ENCODE results near the gene PKP3.

Gene PKP3

GRCh38 chr11:363948-364761, 29.9 kb upstream of the PKP3 start:
- DNase-seq (ENCODE audit: low read depth, low spot score), result no peak

- no peak for DNase-seq (ENCODE audit: low read depth, low spot score)
These were observed 28.9 kb upstream of the PKP3 start for GRCh38 chr11:364991-365725.

- no peak for DNase-seq (ENCODE audit: low read depth, low spot score)
These were observed 28.2 kb upstream of the PKP3 start for GRCh38 chr11:365831-366230.

- DNase-seq (ENCODE audit: low read depth, low spot score), result no peak
These were observed 26.0 kb upstream of the PKP3 start for GRCh38 chr11:367956-368413.

GRCh38 chr11:368414-369335, 25.3 kb upstream of the PKP3 start:
- DNase-seq (ENCODE audit: low read depth, low spot score), result peak; percentile 68

- DNase-seq (ENCODE audit: low read depth, low spot score), result no peak
These were observed 24.5 kb upstream of the PKP3 start, which contains the start of gene B4GALNT4 for GRCh38 chr11:369336-370018. TSS of gene B4GALNT4 (plus strand) at chr11:369499. CDS start at chr11:369804, 305 bp downstream.

- DNase-seq (ENCODE audit: low read depth, low spot score), result no peak
These were observed 23.7 kb upstream of the PKP3 start for GRCh38 chr11:370070-370941.

- no peak for DNase-seq (ENCODE audit: low read depth, low spot score)
These were observed 23.0 kb upstream of the PKP3 start for GRCh38 chr11:371051-371450.

GRCh38 chr11:371716-372590, 22.1 kb upstream of the PKP3 start:
- no peak for DNase-seq (ENCODE audit: low read depth, low spot score)

- no peak for DNase-seq (ENCODE audit: low read depth, low spot score)
These were observed 20.9 kb upstream of the PKP3 start for GRCh38 chr11:372809-373715.

- peak; percentile 69 for DNase-seq (ENCODE audit: low read depth, low spot score)
These were observed 20.1 kb upstream of the PKP3 start for GRCh38 chr11:373716-374551.

- no peak for DNase-seq (ENCODE audit: low read depth, low spot score)
These were observed 18.7 kb upstream of the PKP3 start for GRCh38 chr11:375065-376025.

GRCh38 chr11:376531-377173, 17.4 kb upstream of the PKP3 start:
- no peak for DNase-seq (ENCODE audit: low read depth, low spot score)

GRCh38 chr11:377174-377865, 16.7 kb upstream of the PKP3 start:
- DNase-seq (ENCODE audit: low read depth, low spot score), result no peak
